ENCODE measurements around the gene KAZN.

Gene KAZN

DNA sequence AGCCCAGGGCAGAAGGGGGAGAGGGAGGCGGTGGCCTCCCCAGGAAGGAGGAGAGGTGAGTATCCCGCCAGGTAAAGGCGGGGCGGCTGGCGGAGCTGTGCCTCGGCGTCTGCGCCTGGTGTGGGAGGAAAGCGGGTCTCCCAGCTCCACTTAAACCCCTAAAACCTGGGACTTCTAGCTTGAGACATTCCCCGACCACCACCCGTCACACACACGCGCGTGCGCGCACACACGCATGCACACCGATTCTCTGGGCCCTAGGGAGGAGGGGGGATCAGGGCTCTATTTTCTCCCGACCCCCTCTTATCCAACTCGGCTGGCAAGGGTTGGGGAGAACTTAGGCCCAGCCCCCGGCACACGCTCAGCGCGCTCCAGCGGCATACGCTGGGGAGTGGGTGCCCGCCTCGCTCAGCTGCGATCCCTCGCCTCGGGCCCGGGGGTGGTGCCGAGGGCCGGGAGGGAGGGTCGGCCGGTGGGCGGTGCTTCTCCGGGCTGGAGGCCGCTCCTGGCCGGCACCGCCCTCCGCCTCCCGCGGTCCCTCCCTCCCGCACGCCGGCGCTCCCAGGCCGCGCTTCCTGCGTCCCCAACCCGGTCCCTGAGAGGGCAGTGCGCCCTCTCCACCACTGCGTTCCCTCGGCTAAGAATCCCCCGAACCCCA lies 554.8 kb downstream of the KAZN start, which contains the start of gene TMEM51:
TSS of gene TMEM51 (plus strand) at position 564 of the 658 bp plus-strand sequence. CDS start 61,341 bp downstream, outside the sequence.
- Histone ChIP-seq H4K20me1 (ENCODE audit: control insufficient read depth, insufficient read depth, low read depth, low read length) (no peaks in the 10 kb centered on the region), H3K27ac (ENCODE audit: low read depth, low read length) (no peak within 1 kb of the TSS), H3K27me3 (ENCODE audit: control insufficient read depth, low read length) (peaks cover 5% of the 10 kb centered on the region), H3K36me3 (ENCODE audit: control insufficient read depth, low read length) (no peaks in the 10 kb centered on the region), H3F3A (ENCODE audit: control insufficient read depth, insufficient read depth) (no peaks in the 10 kb centered on the region), H3K9me2 (replicated peaks; ENCODE audit: control insufficient read depth, low read length) (no peaks in the 10 kb centered on the region), H3K9me3 (ENCODE audit: control insufficient read depth, insufficient read depth, low read length) (no peaks in the 10 kb centered on the region), H3K4me3 (ENCODE audit: low read length) (no peak within 1 kb of the TSS), H3K79me2 (ENCODE audit: control insufficient read depth, low read length) (no peaks in the 10 kb centered on the region), H3K4me1 (ENCODE audit: control insufficient read depth, low read length) (no peaks in the 10 kb centered on the region), H3K4me2 (ENCODE audit: low read length) (no peak within 1 kb of the TSS)
- TF ChIP-seq EZH2phosphoT487 (IDR thresholded peaks at IDR 0.05; ENCODE audit: borderline replicate concordance, low read length), result no peak
- TF ChIP-seq, protein P1, sequence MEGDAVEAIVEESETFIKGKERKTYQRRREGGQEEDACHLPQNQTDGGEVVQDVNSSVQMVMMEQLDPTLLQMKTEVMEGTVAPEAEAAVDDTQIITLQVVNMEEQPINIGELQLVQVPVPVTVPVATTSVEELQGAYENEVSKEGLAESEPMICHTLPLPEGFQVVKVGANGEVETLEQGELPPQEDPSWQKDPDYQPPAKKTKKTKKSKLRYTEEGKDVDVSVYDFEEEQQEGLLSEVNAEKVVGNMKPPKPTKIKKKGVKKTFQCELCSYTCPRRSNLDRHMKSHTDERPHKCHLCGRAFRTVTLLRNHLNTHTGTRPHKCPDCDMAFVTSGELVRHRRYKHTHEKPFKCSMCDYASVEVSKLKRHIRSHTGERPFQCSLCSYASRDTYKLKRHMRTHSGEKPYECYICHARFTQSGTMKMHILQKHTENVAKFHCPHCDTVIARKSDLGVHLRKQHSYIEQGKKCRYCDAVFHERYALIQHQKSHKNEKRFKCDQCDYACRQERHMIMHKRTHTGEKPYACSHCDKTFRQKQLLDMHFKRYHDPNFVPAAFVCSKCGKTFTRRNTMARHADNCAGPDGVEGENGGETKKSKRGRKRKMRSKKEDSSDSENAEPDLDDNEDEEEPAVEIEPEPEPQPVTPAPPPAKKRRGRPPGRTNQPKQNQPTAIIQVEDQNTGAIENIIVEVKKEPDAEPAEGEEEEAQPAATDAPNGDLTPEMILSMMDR (IDR thresholded peaks at IDR 0.05; ENCODE audit: low read depth, low read length, poor library complexity, severe bottlenecking), result no peak

DNA sequence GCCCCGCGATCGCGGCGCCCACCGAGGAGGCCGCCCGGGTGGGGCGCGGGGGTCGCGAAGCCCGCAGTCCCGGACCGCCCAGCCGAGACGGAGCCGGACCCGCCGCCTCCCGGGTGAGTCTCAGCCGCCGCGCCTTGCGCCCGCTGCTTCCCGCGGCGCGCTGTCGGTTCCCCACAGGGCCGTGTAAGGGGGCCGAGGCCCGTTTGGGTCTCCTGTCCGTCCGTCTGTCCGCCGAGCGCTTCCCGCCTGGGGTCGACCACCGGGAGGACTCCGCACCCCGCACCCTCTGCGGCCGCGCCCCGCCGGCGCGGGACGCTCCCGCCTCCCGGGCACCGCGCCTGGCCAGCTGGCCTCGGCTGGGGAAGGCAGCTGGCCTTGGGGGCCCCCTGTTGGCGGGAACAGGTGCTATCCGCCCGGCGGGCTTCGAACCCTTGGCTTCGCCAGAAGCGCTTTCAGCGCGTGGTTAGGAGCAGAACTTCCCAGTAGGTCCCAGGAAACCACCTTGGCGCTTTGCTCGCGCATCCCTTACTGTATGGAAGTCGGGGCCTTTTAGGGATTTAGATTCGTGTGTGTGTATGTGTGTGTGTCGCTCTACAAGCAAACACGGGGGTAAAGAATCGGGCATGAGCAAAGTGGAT lies 555.5 kb downstream of the KAZN start:
- Histone ChIP-seq H3K4me1 (ENCODE audit: control insufficient read depth, low read length) (no peaks in the 10 kb centered on the region), H3K27ac (ENCODE audit: low read depth, low read length) (no peak overlapping the region), H4K20me1 (ENCODE audit: control insufficient read depth, insufficient read depth, low read depth, low read length) (no peaks in the 10 kb centered on the region), H3K4me2 (ENCODE audit: low read length) (no peak overlapping the region), H3K36me3 (ENCODE audit: control insufficient read depth, low read length) (no peaks in the 10 kb centered on the region), H3K9me2 (replicated peaks; ENCODE audit: control insufficient read depth, low read length) (no peaks in the 10 kb centered on the region), H3K79me2 (ENCODE audit: control insufficient read depth, low read length) (no peaks in the 10 kb centered on the region), H3K4me3 (ENCODE audit: low read length) (no peak overlapping the region), H3F3A (ENCODE audit: control insufficient read depth, insufficient read depth) (no peaks in the 10 kb centered on the region), H3K27me3 (ENCODE audit: control insufficient read depth, low read length) (peaks cover 5% of the 10 kb centered on the region), H3K9me3 (ENCODE audit: control insufficient read depth, insufficient read depth, low read length) (no peaks in the 10 kb centered on the region)
- TF ChIP-seq, protein P1 (IDR thresholded peaks at IDR 0.05; ENCODE audit: low read depth, low read length, poor library complexity, severe bottlenecking), result peak; percentile 22
- TF ChIP-seq EZH2phosphoT487 (IDR thresholded peaks at IDR 0.05; ENCODE audit: borderline replicate concordance, low read length), result no peak

DNA sequence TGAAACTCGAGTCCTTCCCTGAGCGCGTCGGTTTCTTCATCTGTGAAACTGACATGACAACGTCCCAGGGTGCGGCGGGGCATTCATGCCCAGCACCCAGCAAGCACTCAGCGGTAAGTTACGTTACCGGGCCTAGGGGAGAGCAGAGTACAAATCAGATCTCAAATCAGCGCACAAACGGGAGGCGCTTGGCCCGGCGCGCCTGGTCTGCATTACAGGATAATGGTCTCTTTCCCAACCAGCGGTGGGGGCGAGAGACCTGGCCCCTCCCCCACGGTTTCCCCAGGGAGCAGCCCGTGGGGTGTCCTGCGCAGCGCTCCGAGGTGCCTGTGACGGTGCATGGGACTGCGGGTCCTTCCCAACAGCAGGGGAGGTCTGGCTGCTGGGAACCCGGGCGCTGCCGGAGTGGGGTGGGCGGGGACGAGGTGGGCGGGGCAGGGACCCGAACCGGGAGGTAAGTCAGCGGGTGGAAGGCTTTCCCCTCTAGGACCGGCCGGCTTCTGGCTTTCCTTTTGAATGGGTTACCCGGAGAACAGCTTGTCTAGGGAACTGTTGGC lies 556.1 kb downstream of the KAZN start:
- no peaks in the 10 kb centered on the region for H3F3A ChIP-seq (ENCODE audit: control insufficient read depth, insufficient read depth)
- H3K79me2 ChIP-seq (ENCODE audit: control insufficient read depth, low read length), result no peaks in the 10 kb centered on the region
- TF ChIP-seq, protein P1 (IDR thresholded peaks at IDR 0.05; ENCODE audit: low read depth, low read length, poor library complexity, severe bottlenecking), result no peak
- no peak for TF ChIP-seq EZH2phosphoT487 (IDR thresholded peaks at IDR 0.05; ENCODE audit: borderline replicate concordance, low read length)

More for the DNA sequence above, 556.1 kb downstream of the KAZN start:
- Histone ChIP-seq H3K4me1 (ENCODE audit: control insufficient read depth, low read length) (no peaks in the 10 kb centered on the region), H3K4me2 (ENCODE audit: low read length) (no peak overlapping the region), H4K20me1 (ENCODE audit: control insufficient read depth, insufficient read depth, low read depth, low read length) (no peaks in the 10 kb centered on the region), H3K27ac (ENCODE audit: low read depth, low read length) (no peak overlapping the region), H3K36me3 (ENCODE audit: control insufficient read depth, low read length) (no peaks in the 10 kb centered on the region), H3K9me2 (replicated peaks; ENCODE audit: control insufficient read depth, low read length) (no peaks in the 10 kb centered on the region), H3K9me3 (ENCODE audit: control insufficient read depth, insufficient read depth, low read length) (no peaks in the 10 kb centered on the region), H3K27me3 (ENCODE audit: control insufficient read depth, low read length) (peaks cover 5% of the 10 kb centered on the region), H3K4me3 (ENCODE audit: low read length) (no peak overlapping the region)
